Stimulated activated CD8-positive, alpha-beta memory T cell treated with anti-CD3 and anti-CD28 coated beads, Interleukin-15, amount 100 ng/mL, for 24 hours (primary cell): ENCODE measurements around the gene NINJ2.
"Not testable (repeated sequence)": the region's sequence is repeated elsewhere in the genome, so short reads cannot be mapped to it uniquely, and the experiment has no call there.

ENCODE experiments used
- DNase-seq: peaks from one replicate; pipeline ENCODE4 v3.0.0-alpha.2; 2020; ENCODE audit warnings: low read depth

NINJ2 gene

DNA sequence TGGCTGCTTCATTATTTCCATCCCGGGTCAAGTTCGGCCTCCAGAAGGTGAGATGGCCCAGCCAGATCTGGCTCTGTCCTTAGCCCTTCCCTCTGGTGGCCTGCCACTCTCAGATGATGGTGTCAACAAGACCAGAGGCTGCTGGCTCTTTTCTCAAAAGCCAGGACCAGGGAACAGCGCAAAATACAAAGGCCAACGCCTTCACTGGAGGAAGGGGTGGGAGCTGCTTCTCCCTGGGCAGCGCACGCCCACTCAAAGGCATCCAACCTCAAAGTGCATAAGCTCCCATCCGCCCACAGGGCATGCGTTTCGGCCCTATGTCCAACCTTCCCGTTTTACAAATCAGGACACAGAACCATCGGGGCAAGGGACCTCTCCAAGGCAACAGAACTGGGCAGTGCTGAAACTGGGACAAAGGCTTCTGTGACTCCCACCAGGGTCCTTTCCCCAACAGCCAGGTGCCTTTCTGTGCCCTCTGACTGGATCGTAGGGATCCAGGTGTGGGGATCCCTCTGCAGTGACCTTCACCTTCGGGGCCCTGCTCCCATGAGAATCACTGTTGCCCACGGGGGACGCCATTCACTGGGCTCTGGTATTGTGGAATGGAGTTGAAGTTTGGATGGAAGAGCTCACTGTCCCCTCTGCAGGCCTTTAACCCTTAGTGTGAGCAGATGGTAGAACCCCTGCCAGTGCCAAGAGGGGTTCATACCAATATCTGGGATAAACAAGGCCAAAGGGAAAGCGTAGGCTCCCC, 76.8 kb downstream of the NINJ2 start:
- no peak for DNase-seq

- no peak for DNase-seq
Observed at GRCh38 chr12:585062-586061, 77.9 kb downstream of the NINJ2 start.

- no peak for DNase-seq
Observed at GRCh38 chr12:583251-583869, 79.9 kb downstream of the NINJ2 start.

DNA sequence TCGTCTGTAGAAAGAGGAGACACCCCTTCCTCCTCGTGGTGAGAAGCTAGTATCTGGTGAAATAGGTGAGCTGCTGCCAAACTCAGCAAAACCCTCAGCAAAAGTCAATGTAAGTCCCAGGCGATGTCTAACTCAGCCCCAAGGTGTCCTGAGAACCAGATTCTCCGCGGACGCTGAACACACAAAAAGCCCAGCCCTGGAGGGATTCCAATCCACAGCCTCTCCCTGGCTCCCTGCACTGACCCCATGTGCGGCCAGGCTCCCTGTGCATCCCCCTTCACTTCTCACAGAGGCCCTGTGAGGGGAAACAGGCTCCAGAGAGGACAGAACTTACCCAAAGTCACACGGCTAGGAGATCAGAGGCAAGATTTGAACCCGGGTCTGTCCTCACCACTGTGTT, 81.5 kb downstream of the NINJ2 start:
- DNase-seq, result no peak

DNA sequence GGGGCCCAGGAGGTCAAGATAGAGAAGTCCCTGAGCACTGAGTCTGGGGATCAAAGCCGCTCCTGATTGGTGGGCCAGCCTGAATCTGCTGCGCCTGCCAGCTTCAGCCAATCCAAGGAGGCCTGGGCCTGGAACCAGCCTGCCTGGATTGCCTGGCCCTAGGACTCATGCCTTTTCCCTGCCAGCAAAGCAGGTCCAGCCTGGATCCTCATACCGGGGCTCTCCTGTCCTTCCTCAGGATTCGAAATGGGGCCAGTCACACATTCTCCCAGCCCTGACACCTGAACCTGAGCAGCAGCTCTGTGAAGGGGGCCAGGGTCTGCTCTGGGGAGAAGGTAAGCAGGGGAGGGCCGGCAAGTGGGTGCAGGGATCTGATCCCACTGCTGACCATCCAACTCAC, 81.9 kb downstream of the NINJ2 start:
- no peak for DNase-seq

GRCh38 chr12:580813-581212, 82.4 kb downstream of the NINJ2 start:
- DNase-seq, result no peak

- DNase-seq, result no peak
Observed at GRCh38 chr12:579420-580110, 83.7 kb downstream of the NINJ2 start.

- no peak for DNase-seq
Observed at GRCh38 chr12:578748-579419, 84.4 kb downstream of the NINJ2 start.

- DNase-seq, result not testable (repeated sequence)
Observed at GRCh38 chr12:577994-578747, 85.1 kb downstream of the NINJ2 start.

- DNase-seq, result no peak
Observed at GRCh38 chr12:576615-577110, 86.6 kb downstream of the NINJ2 start.

- peak; percentile 93 for DNase-seq
Observed at GRCh38 chr12:575948-576614, 87.2 kb downstream of the NINJ2 start.

- no peak for DNase-seq
Observed at GRCh38 chr12:575129-575502, 88.1 kb downstream of the NINJ2 start.

- no peak for DNase-seq
Observed at GRCh38 chr12:574475-575128, 88.6 kb downstream of the NINJ2 start.

DNA sequence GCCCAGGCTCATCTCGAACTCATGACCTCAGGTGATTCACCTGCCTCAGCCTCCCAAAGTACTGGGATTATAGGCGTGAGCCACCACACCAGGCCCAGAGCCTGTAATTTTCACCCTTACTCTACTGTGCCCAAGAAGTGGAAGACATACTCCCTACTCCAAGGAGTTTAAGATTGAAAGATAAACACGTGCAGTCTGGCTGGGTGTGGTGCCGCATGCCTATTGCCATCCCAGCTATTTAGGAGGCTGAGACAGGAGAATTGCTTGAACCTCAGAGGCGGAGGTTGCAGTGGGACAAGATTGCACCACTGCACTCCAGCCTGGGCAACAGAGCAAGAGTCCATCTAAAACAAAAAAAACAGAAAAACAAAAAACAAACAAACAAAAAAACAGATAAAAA, 90.0 kb downstream of the NINJ2 start:
- no peak for DNase-seq

- DNase-seq, result no peak
Observed at GRCh38 chr12:572532-572899, 90.7 kb downstream of the NINJ2 start.

- no peak for DNase-seq
Observed at GRCh38 chr12:571795-572531, 91.3 kb downstream of the NINJ2 start.

GRCh38 chr12:570921-571794, 92.1 kb downstream of the NINJ2 start:
- no peak for DNase-seq

- DNase-seq, result no peak
Observed at GRCh38 chr12:570435-570920, 92.8 kb downstream of the NINJ2 start.
